ENCODE results near the gene FAAP20.

FAAP20 gene

GRCh38 chr1:2193514-2194281, 874 bp downstream of the FAAP20 start:
- no peak for DNase-seq

DNA sequence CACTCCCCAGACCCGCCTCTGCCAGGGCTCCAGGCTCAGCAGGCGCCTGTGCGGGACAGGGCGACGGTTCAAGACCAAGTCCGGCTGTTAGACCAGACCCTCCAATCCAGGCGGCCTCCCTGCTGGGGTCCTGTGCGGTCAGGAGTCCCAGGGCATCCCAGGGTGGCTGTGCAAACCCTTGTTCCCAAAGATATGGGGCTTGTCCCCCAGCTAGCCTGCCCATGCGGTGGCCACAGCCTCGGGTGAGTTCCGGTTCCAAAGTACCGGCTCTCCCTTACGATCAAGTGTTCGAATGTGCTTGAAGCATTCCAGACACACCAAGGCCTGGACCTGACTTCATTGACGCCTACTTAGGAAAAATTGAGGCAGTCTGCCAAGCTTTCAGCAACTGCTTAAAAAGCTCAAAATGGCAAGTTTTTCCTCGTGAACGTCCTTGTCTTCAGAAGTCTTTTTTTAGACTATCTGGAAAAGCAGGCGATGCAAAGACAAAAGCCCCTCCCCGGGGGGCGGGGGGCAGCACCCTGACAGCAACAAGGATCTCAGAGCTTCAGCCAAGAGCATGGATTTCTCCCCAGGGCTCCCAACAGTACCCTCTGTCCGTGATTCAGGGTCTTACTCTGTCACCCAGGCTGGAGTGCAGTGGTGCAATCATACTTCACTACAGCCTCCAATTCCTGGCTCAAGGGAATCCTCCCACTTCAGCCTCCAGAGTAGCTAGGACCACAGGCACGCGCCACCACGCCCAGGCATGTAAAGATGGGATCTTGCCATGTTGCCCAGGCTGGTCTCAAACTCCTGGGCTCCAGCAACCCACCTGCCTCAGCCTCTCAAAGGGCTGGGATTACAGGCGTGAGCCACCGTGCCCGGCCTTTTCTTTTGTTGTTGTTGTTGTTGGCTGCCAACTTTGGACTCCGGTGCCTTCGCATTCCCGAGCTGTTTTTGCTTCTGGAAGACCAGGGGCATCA, 2.3 kb downstream of the FAAP20 start:
- DNase-seq = no peak

GRCh38 chr1:2190491-2190976, 4.0 kb downstream of the FAAP20 start:
- DNase-seq = no peak

GRCh38 chr1:2189459-2190425, 4.8 kb downstream of the FAAP20 start:
- peak; percentile 97 for DNase-seq

DNA sequence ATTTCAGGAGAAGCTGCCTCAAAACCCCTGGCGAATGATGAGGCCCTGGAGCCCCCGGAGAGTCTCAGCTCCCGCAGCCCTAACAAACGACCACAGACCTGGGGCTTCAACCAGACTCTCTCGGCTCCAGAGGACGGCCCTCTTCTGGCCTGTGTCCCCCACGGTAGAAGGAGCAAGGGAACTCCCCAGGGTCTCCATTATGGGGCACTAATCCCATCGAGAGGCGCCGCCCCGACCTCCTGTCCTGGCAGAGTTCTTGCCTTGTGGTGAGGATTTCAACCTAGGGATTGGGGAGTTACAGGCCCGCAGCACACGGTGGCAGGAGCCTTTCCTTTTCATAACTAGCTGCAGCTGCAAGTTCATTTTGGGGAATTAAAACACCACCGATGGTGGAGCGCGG, 6.2 kb downstream of the FAAP20 start:
- no peak for DNase-seq

DNA sequence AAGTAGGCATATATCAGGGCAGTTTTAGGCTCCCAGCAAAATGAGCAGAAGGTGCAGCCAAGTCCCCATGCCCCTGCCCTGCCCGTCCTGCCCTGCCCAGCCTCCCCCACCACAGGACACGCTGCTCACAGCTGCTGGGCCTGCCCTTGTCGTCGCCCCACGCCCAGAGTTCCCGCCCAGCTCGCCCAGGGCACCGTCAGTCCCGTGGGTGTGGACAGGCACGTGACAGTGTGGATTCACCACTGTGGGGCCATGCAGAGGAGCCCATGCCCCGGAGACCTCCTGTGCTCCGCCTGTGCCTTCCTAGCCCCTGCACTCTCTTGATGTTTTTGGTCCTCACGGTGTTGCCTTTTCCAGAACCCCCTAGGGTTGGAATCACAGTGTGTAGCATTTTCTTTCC, 7.0 kb downstream of the FAAP20 start:
- DNase-seq = no peak

DNA sequence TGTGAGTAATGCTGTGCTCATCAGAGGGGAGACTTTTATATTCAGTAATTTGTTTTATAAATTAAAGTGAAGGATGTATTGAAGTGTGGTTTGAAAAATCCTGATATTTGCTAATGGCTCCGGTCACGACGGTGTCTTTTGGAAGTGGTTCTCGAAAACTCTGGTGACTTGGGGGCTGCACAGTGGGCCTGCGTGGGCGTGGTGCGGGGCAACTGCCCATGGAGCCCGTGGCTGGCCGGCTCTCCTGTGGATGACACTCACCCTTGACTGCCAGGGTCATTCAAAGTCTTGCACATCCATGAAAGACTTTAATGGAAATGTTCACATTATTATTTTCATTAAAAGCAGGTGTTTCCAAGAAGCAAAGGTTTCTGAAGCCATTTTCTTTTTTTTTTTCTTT, 7.7 kb downstream of the FAAP20 start:
- DNase-seq = no peak

DNA sequence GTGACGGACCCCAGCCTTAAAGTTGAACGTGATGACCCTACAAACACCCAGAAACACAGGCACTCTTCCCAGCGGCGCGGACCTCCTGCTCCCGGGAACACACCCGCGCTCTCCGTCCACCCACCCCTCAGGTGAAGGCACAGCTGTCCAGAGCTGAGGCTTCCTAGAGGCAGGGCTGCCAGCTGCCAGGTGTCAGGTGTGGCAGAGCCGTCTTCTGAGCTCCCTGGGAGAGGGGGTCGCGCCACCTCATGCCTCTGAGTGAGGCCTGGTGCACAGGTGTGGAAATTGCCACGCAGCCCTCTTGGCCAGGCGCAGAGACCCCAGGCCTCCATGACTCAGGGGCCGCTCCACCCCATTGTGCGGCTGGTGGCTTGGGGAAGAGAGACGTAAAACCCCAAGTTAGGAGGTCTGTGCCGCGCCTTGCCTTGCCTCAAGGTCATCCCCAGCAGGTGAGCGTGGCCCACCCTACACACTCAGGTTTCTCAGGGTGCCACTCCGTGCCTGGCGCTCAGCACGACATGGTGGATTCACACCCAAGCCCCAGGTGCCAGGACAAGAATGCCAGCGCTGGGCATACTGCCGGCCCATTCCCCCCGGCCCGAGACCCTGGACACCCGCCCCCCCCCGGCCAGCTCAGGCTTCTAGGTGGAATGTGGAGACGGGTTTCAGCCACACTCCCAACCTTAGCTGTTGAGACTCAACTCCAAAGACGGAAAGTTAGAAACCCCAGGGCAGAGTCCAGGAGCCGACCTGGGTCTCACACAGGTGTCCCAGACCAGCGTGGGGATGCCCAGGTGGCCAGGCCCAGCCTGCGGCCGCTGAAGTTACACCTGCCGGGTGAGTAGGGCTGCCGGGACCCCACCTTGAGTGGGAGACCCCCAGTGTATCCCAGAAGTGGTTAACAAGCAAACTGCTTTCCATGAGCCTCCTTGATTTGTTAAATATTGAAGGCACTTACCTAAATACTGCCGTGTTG, 8.4 kb downstream of the FAAP20 start:
- DNase-seq = no peak

DNA sequence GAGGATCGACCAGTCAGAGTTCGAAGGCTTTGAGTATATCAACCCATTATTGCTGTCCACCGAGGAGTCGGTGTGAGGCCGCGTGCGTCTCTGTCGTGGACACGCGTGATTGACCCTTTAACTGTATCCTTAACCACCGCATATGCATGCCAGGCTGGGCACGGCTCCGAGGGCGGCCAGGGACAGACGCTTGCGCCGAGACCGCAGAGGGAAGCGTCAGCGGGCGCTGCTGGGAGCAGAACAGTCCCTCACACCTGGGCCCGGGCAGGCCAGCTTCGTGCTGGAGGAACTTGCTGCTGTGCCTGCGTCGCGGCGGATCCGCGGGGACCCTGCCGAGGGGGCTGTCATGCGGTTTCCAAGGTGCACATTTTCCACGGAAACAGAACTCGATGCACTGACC, 9.6 kb downstream of the FAAP20 start:
- DNase-seq = no peak

DNA sequence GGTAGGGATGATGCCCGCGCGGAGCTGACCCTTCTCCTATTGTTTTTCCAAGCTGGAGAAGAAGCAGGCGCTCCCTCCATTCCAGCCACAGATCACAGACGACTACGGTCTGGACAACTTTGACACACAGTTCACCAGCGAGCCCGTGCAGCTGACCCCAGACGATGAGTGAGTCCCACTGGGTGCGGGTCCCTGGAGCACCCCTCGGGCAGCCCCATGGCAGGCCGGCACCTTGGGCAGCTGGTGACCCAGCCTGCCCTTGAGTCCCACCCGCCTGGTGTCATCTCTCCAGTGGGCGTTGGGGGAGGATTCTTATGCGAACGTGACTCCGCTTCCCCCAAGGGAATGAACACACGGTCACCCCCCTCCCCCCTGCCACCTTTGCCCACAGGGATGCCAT, 10.0 kb downstream of the FAAP20 start:
- no peak for DNase-seq

DNA sequence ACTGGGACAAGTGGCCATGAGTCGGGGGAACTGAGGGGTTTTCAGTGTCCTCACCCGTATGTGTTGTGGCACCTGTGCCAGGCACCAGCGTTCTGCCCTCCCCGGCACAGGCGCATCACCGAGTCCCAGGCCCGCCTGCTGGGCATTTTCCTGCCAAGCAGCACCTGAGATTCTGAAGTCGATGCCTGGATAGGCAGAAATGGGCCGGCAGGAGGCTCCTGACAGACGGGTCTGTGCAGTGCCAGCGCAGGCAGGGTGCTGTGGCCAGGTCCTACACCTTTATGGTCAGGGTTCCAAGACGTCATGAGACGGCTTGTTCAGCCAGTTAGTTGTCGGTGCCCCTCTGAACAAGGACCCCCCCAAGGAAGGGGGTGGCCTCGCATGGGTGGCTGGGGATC, 10.6 kb downstream of the FAAP20 start:
- no peak for DNase-seq

- DNase-seq = no peak
Observed at GRCh38 chr1:2182376-2182775, 12.2 kb downstream of the FAAP20 start.

DNA sequence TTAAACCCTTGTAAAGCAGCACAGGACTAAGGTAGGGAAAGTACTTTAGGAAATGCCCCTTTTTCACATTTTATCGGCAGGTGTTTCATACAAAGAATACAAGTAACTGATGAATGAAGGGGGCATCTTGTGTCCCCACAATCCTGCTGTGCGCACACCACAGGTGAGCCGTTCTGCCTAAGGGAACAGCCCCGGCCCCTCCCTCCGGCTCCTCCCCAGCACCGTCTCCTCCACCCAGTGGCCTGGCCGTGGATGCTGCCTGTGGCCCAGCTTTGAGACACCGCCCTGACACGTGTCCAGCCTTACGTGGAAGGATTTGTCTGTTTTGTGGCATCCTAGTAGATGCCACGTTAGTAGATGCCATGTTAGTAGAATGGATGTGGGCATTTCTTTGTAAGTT, 12.8 kb downstream of the FAAP20 start:
- DNase-seq = no peak

- DNase-seq = no peak
Observed at GRCh38 chr1:2181271-2181670, 13.3 kb downstream of the FAAP20 start.

GRCh38 chr1:2180297-2181245, 14.0 kb downstream of the FAAP20 start:
- no peak for DNase-seq

GRCh38 chr1:2179283-2180013, 15.1 kb downstream of the FAAP20 start:
- peak; percentile 76 for DNase-seq

DNA sequence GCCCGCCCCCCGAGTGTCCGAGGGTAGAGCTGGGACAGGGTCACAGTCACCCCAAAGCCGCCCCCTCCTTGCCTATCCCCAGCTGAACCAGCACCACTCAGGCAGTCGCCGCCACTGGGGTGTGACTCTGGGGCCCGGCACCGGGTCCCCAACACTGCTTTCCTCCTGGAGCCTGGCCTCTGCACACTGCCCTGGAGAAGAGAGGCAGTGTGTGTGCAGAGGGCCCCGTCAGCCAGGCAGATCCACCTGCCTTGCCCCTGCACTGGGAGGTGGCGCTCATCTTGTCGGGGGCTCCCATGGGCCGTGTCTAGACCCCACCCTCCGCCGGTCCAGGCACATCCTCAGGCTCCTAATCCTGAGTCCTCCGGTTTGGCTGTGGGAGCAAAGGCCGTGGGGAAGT, 15.7 kb downstream of the FAAP20 start:
- DNase-seq = no peak

GRCh38 chr1:2177946-2178538, 16.5 kb downstream of the FAAP20 start:
- no peak for DNase-seq

- DNase-seq = no peak
Observed at GRCh38 chr1:2177541-2177940, 17.0 kb downstream of the FAAP20 start.

Measured in eye (tissue), 1 donor.